HEK293T (cell line): ENCODE data around the gene IFNA5.

Experiments used
- CTCF ChIA-PET: fragments of 350-600 bp; formaldehyde crosslinking; extraction: SDS; loops from one replicate; lab custom pipeline; 2021; ENCODE audit warnings: antibody characterized with exemption, inconsistent platforms; lab: Yijun Ruan, JAX
- POLR2A ChIA-PET: fragments of 350-600 bp; formaldehyde crosslinking; extraction: SDS; loops from one replicate; lab custom pipeline; 2020; ENCODE audit warnings: antibody characterized with exemption, inconsistent platforms; lab: Yijun Ruan, JAX
- DNase-seq: peaks from one replicate; pipeline ENCODE4 v3.0.0; 2012; ENCODE audit warnings: mixed read lengths; ENCODE audit errors: extremely low spot score
- ARNT ChIP-seq: fragments of 450-650 bp; IDR thresholded peaks from 2 replicates; pipeline ENCODE4 v1.6.1; 2017; ENCODE audit warnings: mild to moderate bottlenecking
- BHLHE40 ChIP-seq: fragments of 450-650 bp; IDR thresholded peaks from 2 replicates; pipeline ENCODE4 v1.6.1; 2016; ENCODE audit warnings: mild to moderate bottlenecking, moderate library complexity, borderline replicate concordance
- CTBP1 ChIP-seq: fragments of 450-650 bp; IDR thresholded peaks from 2 replicates; pipeline ENCODE4 v1.6.1; 2016; ENCODE audit warnings: borderline replicate concordance
- ELF4 ChIP-seq: fragments of 450-650 bp; IDR thresholded peaks from 2 replicates; pipeline ENCODE4 v1.6.1; 2017; ENCODE audit warnings: antibody characterized with exemption
- FOXA1 ChIP-seq: fragments of 450-650 bp; IDR thresholded peaks from 2 replicates; pipeline ENCODE4 v1.6.1; 2016; ENCODE audit warnings: mild to moderate bottlenecking
- FOXK2 ChIP-seq: fragments of 450-650 bp; IDR thresholded peaks from 2 replicates; pipeline ENCODE4 v1.6.1; 2016; ENCODE audit warnings: mild to moderate bottlenecking
- FOXM1 ChIP-seq: fragments of 450-650 bp; IDR thresholded peaks from 2 replicates; pipeline ENCODE4 v1.6.1; 2017; ENCODE audit warnings: mild to moderate bottlenecking, borderline replicate concordance
- HDGF ChIP-seq: fragments of 450-650 bp; IDR thresholded peaks from 2 replicates; pipeline ENCODE4 v1.6.1; 2017; ENCODE audit warnings: antibody characterized with exemption, borderline replicate concordance
- L3MBTL2 ChIP-seq: fragments of 450-650 bp; conservative IDR thresholded peaks from 2 replicates; pipeline ENCODE4 v1.6.1; 2016; ENCODE audit warnings: mild to moderate bottlenecking
- LEF1 ChIP-seq: fragments of 450-650 bp; IDR thresholded peaks from 2 replicates; pipeline ENCODE4 v1.6.1; 2017; ENCODE audit warnings: mild to moderate bottlenecking, borderline replicate concordance
- NFRKB ChIP-seq: fragments of 450-650 bp; IDR thresholded peaks from 2 replicates; pipeline ENCODE4 v1.6.1; 2016; ENCODE audit warnings: mild to moderate bottlenecking, moderate library complexity
- SP1 ChIP-seq: fragments of 450-650 bp; IDR thresholded peaks from 2 replicates; pipeline ENCODE4 v1.6.1; 2017
- SUZ12 ChIP-seq: fragments of 450-650 bp; IDR thresholded peaks from 2 replicates; pipeline ENCODE4 v1.6.1; 2016; ENCODE audit warnings: mild to moderate bottlenecking
- TARDBP ChIP-seq: fragments of 450-650 bp; IDR thresholded peaks from 2 replicates; pipeline ENCODE4 v1.6.1; 2016
- ZNF384 ChIP-seq: fragments of 450-650 bp; IDR thresholded peaks from 2 replicates; pipeline ENCODE4 v1.6.1; 2016
- TF ChIP-seq, protein P1 (sequence below): fragments of 450-650 bp; IDR thresholded peaks from 2 replicates; pipeline ENCODE4 v1.6.1; 2016

The IFNA5 gene

DNA sequence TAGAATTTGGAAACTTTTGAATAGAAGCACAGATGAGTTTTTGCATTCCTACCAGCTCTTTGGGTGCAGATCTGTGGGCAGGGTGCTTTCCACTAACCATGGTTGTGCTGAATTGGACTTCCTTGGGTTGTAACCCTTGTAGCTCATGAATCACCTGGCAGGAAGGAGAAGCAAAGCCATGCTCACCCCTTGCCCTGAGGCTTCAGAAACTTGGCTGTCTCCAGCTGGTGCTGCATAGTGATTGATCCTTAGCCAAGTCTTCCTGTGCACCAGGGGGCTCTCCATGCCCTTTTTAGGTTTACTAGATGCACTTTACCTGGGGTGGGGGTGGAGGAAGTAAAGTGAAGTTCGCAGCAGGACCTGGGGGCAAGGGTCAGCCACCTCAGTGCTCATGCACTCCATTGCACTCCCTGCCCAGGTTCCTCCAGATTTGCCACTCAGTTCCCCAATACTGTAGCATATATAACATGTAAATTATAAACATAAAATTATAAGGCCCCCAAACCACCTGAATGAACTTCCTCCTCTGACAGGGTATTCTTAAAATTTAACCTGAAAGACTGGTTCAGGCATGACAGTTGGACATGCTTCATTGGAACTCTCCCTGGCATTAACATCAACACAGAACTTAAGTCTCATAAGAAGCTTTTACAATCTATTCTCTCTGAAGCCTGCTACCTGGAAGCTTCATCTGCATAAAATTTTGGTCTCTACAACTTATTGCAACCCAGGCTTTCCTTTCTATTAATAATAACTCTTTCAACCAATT, 39.5 kb downstream of the IFNA5 start:
- TF ChIP-seq, protein P1, sequence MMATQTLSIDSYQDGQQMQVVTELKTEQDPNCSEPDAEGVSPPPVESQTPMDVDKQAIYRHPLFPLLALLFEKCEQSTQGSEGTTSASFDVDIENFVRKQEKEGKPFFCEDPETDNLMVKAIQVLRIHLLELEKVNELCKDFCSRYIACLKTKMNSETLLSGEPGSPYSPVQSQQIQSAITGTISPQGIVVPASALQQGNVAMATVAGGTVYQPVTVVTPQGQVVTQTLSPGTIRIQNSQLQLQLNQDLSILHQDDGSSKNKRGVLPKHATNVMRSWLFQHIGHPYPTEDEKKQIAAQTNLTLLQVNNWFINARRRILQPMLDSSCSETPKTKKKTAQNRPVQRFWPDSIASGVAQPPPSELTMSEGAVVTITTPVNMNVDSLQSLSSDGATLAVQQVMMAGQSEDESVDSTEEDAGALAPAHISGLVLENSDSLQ, result no peak
- TF ChIP-seq NFRKB, result no peak
- TF ChIP-seq TARDBP, result no peak
- no peak for TF ChIP-seq SUZ12
- TF ChIP-seq ELF4, result no peak
- TF ChIP-seq LEF1, result no peak
- TF ChIP-seq BHLHE40, result no peak
- TF ChIP-seq SP1, result no peak
- no peak for TF ChIP-seq FOXM1
- TF ChIP-seq CTBP1, result no peak
- TF ChIP-seq FOXK2, result no peak
- no peak for TF ChIP-seq FOXA1
- no peak for TF ChIP-seq ZNF384
- no peak for TF ChIP-seq ARNT
- no peak for TF ChIP-seq L3MBTL2
- TF ChIP-seq HDGF, result no peak
- ChIA-PET CTCF (interaction anchor here (0.8 kb wide), 1 partner anchor 13 kb away, joined by 3 read pairs; no protein-coding TSS in a partner anchor), POLR2A (no interaction called here)
- no peak for DNase-seq

DNA sequence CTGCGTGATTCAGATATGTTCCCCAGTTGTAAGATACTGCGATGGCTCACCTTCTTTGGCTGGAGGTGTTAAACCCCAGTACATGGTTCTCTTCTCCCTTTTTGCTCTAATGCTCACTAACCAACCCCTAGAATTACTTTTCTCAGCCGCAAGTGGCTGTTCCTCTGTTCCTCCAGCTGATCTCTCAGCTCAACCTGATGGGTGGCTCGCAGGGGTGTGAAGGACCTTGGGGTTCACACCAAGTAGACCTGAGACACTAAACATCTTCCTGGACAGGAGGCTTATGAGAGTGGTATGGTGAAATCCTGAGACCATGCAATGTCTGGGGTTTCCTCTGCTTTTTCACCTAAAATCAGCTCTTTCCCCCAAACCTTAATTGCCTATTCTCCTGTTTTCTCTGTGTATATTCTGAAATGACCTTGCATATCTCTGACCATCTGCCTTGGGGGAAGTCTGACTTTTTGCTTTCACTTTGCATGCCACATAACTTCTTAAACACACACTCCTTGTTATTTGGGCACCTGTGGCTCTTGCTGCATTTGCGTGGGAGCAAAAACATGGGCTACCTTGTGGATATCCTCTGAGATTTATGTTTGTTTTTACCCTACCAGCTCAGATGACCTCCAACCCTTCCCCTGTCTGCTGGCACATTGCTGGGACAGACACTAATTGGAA, 49.4 kb downstream of the IFNA5 start:
- TF ChIP-seq NFRKB (no peak), BHLHE40 (no peak), L3MBTL2 (no peak), FOXA1 (no peak), LEF1 (no peak), TARDBP (no peak), SP1 (no peak), FOXM1 (no peak), CTBP1 (no peak), HDGF (no peak), ARNT (no peak), FOXK2 (no peak), ELF4 (no peak), SUZ12 (no peak), ZNF384 (no peak)
- TF ChIP-seq, protein P1, result no peak
- ChIA-PET POLR2A (no interaction called here), CTCF (no interaction called here)
- no peak for DNase-seq
